ENCODE data around the gene C2orf69. TPM values are rescaled to one million over a fixed set of nuclear protein-coding genes. Genes with fewer than 3 reads are reported as not detected.

The C2orf69 gene
- total RNA-seq, 4 donors from 2014 or later: 8.5 to 12.3 (median 9.0) TPM

- Histone ChIP-seq H3K36me3 (peaks cover 0 to 36% (median 4%) of the 10 kb centered on the region in 3 donors), H3K27me3 (no peaks in the 10 kb centered on the region), H3K9me3 (no peaks in the 10 kb centered on the region), H3K4me3 (no peak overlapping the region), H3K4me1 (no peaks in the 10 kb centered on the region), H3K27ac (no peak overlapping the region)
- TF ChIP-seq CTCF (IDR thresholded peaks at IDR 0.05): no peak
- no peak for DNase-seq
Observed at GRCh38 chr2:199928226-199928625, 17.1 kb downstream of the C2orf69 start.

GRCh38 chr2:199928626-199929025, 17.5 kb downstream of the C2orf69 start:
- H3K27ac ChIP-seq: no peak overlapping the region
- H3K4me1 ChIP-seq: no peaks in the 10 kb centered on the region
- H3K36me3 ChIP-seq: peaks cover 0 to 40% (median 4%) of the 10 kb centered on the region in 3 donors
- no peaks in the 10 kb centered on the region for H3K9me3 ChIP-seq
- no peak overlapping the region for H3K4me3 ChIP-seq
- no peaks in the 10 kb centered on the region for H3K27me3 ChIP-seq
- no peak for DNase-seq
- TF ChIP-seq CTCF (IDR thresholded peaks at IDR 0.05): no peak
- TF ChIP-seq POLR2A (IDR thresholded peaks at IDR 0.05): no peak

- TF ChIP-seq POLR2A (IDR thresholded peaks at IDR 0.05) (no peak), CTCF (IDR thresholded peaks at IDR 0.05) (no peak)
- no peaks in the 10 kb centered on the region for H3K9me3 ChIP-seq
- no peak for DNase-seq
- H3K4me3 ChIP-seq: no peak overlapping the region
- no peak overlapping the region for H3K27ac ChIP-seq
- H3K4me1 ChIP-seq: no peaks in the 10 kb centered on the region
- H3K27me3 ChIP-seq: no peaks in the 10 kb centered on the region
- peaks cover 0 to 40% (median 4%) of the 10 kb centered on the region in 3 donors for H3K36me3 ChIP-seq
Observed at GRCh38 chr2:199929262-199929661, 18.2 kb downstream of the C2orf69 start.

- H3K27ac ChIP-seq: no peak overlapping the region
Observed at GRCh38 chr2:199932312-199932855, 21.3 kb downstream of the C2orf69 start.

GRCh38 chr2:199933466-199933865, 22.4 kb downstream of the C2orf69 start:
- Histone ChIP-seq H3K9me3 (no peaks in the 10 kb centered on the region), H3K27me3 (no peaks in the 10 kb centered on the region), H3K4me3 (no peak overlapping the region), H3K36me3 (peaks cover 0 to 53% (median 4%) of the 10 kb centered on the region in 3 donors), H3K4me1 (no peaks in the 10 kb centered on the region), H3K27ac (no peak overlapping the region)
- TF ChIP-seq POLR2A (IDR thresholded peaks at IDR 0.05): no peak
- TF ChIP-seq CTCF (IDR thresholded peaks at IDR 0.05): no peak
- DNase-seq: no peak

More at GRCh38 chr2:199932312-199932855, 21.3 kb downstream of the C2orf69 start:
- Histone ChIP-seq H3K4me3 (no peak overlapping the region), H3K4me1 (no peaks in the 10 kb centered on the region), H3K27me3 (no peaks in the 10 kb centered on the region), H3K9me3 (no peaks in the 10 kb centered on the region), H3K36me3 (peaks cover 0 to 44% (median 4%) of the 10 kb centered on the region in 3 donors)
- no peak for DNase-seq
- TF ChIP-seq POLR2A (IDR thresholded peaks at IDR 0.05) (no peak), CTCF (IDR thresholded peaks at IDR 0.05) (no peak)

GRCh38 chr2:199936554-199936953, 25.5 kb downstream of the C2orf69 start:
- H3K4me3 ChIP-seq: no peak overlapping the region
- H3K4me1 ChIP-seq: no peaks in the 10 kb centered on the region
- H3K9me3 ChIP-seq: no peaks in the 10 kb centered on the region
- H3K27me3 ChIP-seq: no peaks in the 10 kb centered on the region
- no peak for TF ChIP-seq POLR2A (IDR thresholded peaks at IDR 0.05)
- no peak for TF ChIP-seq CTCF (IDR thresholded peaks at IDR 0.05)
- H3K27ac ChIP-seq: no peak overlapping the region
- H3K36me3 ChIP-seq: peaks cover 0 to 40% (median 4%) of the 10 kb centered on the region in 3 donors
- DNase-seq: no peak

Data from Peyer's patch (tissue), 4 donors.